K562 (cell line): ENCODE data around the gene PTGIR. TPM values are rescaled to one million over a fixed set of nuclear protein-coding genes. Genes with fewer than 3 reads are reported as not detected.
A peak's percentile ranks its signal among the peaks of the same experiment; 100 is the strongest.

Source experiments
- BCL6 ChIP-seq: fragments of 250-450 bp; sonication (Bioruptor Pico); IDR thresholded peaks from 2 replicates; pipeline ENCODE4 v1.4.0; 2020
- HLTF ChIP-seq: fragments of 450-650 bp; IDR thresholded peaks from 2 replicates; pipeline ENCODE4 v1.6.1; 2016
- NUFIP1 ChIP-seq: fragments of 450-650 bp; IDR thresholded peaks from 2 replicates; pipeline ENCODE4 v1.6.1; 2018; ENCODE audit not compliant: partially characterized antibody
- RAD21 ChIP-seq, 2 experiments: fragments of 250-450 bp in 1 of 2; fragments of 450-650 bp in 1 of 2; sonication (Bioruptor Pico) in 1 of 2; formaldehyde crosslinking in 1 of 2; IDR thresholded peaks in 1 of 2; conservative IDR thresholded peaks in 1 of 2; 2 replicates each; pipeline versions ENCODE4 v1.4.0 to v1.8.0; 2020 to 2022; ENCODE audit warnings: mild to moderate bottlenecking in 2 of 2, moderate library complexity in 1 of 2
- RBM14 ChIP-seq: fragments of 200-400 bp; formaldehyde crosslinking; IDR thresholded peaks from 2 replicates; pipeline ENCODE4 v1.6.1; 2018; ENCODE audit warnings: low read depth, mild to moderate bottlenecking, low read length, moderate library complexity, borderline replicate concordance; ENCODE audit not compliant: insufficient read depth
- SMAD1 ChIP-seq: fragments of 150-350 bp; IDR thresholded peaks from 2 replicates; pipeline ENCODE4 v1.6.1; 2014; ENCODE audit warnings: low read length, low read depth; ENCODE audit not compliant: partially characterized antibody
- TEAD4 ChIP-seq, 2 experiments: sonication (generic) in 1 of 2; formaldehyde crosslinking in 1 of 2; IDR thresholded peaks; 2 replicates each; pipeline versions ENCODE4 v1.6.1 to v1.8.0; 2012 to 2022; ENCODE audit warnings: borderline replicate concordance in 1 of 2, inconsistent platforms in 1 of 2, low read length in 1 of 2, mild to moderate bottlenecking in 1 of 2, missing genetic modification reagents in 1 of 2
- TGIF2 ChIP-seq: sonication (generic); formaldehyde crosslinking; IDR thresholded peaks from 2 replicates; pipeline ENCODE4 v1.8.1; 2022; ENCODE audit warnings: mild to moderate bottlenecking, missing genetic modification reagents, moderate library complexity
- ZBTB9 ChIP-seq: fragments of 450-650 bp; formaldehyde crosslinking; IDR thresholded peaks from 2 replicates; pipeline ENCODE4 v1.4.0; 2020; ENCODE audit warnings: mild to moderate bottlenecking, moderate library complexity
- ZFP36 ChIP-seq: fragments of 150-350 bp; IDR thresholded peaks from 2 replicates; pipeline ENCODE4 v1.6.1; 2018; ENCODE audit warnings: low read length, low read depth; ENCODE audit not compliant: partially characterized antibody
- ZNF277 ChIP-seq: fragments of 250-450 bp; sonication (Bioruptor Pico); IDR thresholded peaks from 2 replicates; pipeline ENCODE4 v1.8.0; 2022; ENCODE audit warnings: inconsistent platforms, mild to moderate bottlenecking, moderate library complexity, borderline replicate concordance
- ZNF282 ChIP-seq: sonication (generic); formaldehyde crosslinking; IDR thresholded peaks from 2 replicates; pipeline ENCODE4 v1.8.1; 2023; ENCODE audit warnings: missing genetic modification reagents
- ZNF408 ChIP-seq: fragments of 250-450 bp; sonication (Bioruptor Pico); IDR thresholded peaks from 2 replicates; pipeline ENCODE4 v1.4.0; 2020; ENCODE audit warnings: low read depth, mild to moderate bottlenecking, moderate library complexity
- polyA plus RNA-seq, 8 experiments: library from polyadenylated mRNA; depleted of rRNA in 4 of 8; stranded (reverse) in 5 of 8; unstranded in 3 of 8; fragments of >200 nt; fragmentation: Nextera tagmentation in 2 of 8; fragmentation: Illumina TruSeq in 1 of 8; extraction: Ambion mirVana in 2 of 8; extraction: Trizol in 1 of 8; gene quantifications; 2 replicates each; pipeline versions ENCODE4 v1.2.1 to v1.2.3, GENCODE V29; 2011 to 2014; ENCODE audit warnings: inconsistent platforms in 1 of 8, missing spikeins in 1 of 8
- total RNA-seq, 7 experiments: library from RNA; depleted of rRNA in 6 of 7; stranded (reverse); fragments of >200 nt in 6 of 7; fragmentation: Illumina TruSeq in 2 of 7; extraction: Trizol in 2 of 7; gene quantifications; 2 replicates each; pipeline versions ENCODE4 v1.2.1 to v1.2.3, GENCODE V29; 2011 to 2021; ENCODE audit warnings: low replicate concordance in 1 of 7
- TF ChIP-seq, protein P1 (sequence below), 2 experiments: fragments of 450-650 bp; conservative IDR thresholded peaks; 2 replicates each; pipeline ENCODE4 v1.6.1; 2017; ENCODE audit warnings: mild to moderate bottlenecking in 2 of 2, moderate library complexity in 2 of 2
- TF ChIP-seq, protein P2 (sequence below): sonication (generic); formaldehyde crosslinking; IDR thresholded peaks from 2 replicates; pipeline ENCODE4 v1.8.1; 2023; ENCODE audit warnings: mild to moderate bottlenecking, missing genetic modification reagents
- TF ChIP-seq, protein P3 (sequence below): fragments of 250-450 bp; sonication (Bioruptor Pico); IDR thresholded peaks from 2 replicates; pipeline ENCODE4 v1.8.0; 2021; ENCODE audit warnings: moderate library complexity, mild to moderate bottlenecking, inconsistent platforms
- TF ChIP-seq, protein P4 (sequence below): fragments of 250-450 bp; sonication (Bioruptor Pico); IDR thresholded peaks from 2 replicates; pipeline ENCODE4 v1.5.0; 2021; ENCODE audit warnings: mild to moderate bottlenecking, moderate library complexity

The PTGIR gene
- total and polyA plus RNA-seq, 9 of the 15 experiments (the other 6 are each of a cell fraction or from before 2014, with no cell fraction given), result 0.11 to 3.4 (median 1.1) TPM; not detected in 1

GRCh38 chr19:46616631-46617322 is 8.1 kb downstream of the PTGIR start (continued):
- TF ChIP-seq ZNF277 (no peak), RAD21 (CRISPR knock-in tag; conservative IDR thresholded peaks at IDR 0.05 in 1 of 2, IDR thresholded peaks at IDR 0.05 in 1 of 2) (peak; percentile 67 to 83), ZFP36 (no peak), HLTF (no peak), TEAD4 (IDR thresholded peaks at IDR 0.05; ENCODE audit: low read length) (peak; percentile 65; the same call in 1 of the 2 replicates), TEAD4 (CRISPR knock-in tag; IDR thresholded peaks at IDR 0.05; ENCODE audit: borderline replicate concordance) (no peak), BCL6 (no peak), ZBTB9 (no peak), TGIF2 (no peak), RBM14 (no peak), SMAD1 (no peak), ZNF282 (CRISPR knock-in tag) (no peak), NUFIP1 (no peak), ZNF408 (no peak)
- TF ChIP-seq, protein P1, sequence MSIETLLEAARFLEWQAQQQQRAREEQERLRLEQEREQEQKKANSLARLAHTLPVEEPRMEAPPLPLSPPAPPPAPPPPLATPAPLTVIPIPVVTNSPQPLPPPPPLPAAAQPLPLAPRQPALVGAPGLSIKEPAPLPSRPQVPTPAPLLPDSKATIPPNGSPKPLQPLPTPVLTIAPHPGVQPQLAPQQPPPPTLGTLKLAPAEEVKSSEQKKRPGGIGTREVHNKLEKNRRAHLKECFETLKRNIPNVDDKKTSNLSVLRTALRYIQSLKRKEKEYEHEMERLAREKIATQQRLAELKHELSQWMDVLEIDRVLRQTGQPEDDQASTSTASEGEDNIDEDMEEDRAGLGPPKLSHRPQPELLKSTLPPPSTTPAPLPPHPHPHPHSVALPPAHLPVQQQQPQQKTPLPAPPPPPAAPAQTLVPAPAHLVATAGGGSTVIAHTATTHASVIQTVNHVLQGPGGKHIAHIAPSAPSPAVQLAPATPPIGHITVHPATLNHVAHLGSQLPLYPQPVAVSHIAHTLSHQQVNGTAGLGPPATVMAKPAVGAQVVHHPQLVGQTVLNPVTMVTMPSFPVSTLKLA (conservative IDR thresholded peaks at IDR 0.05), result no peak
- TF ChIP-seq, protein P2, sequence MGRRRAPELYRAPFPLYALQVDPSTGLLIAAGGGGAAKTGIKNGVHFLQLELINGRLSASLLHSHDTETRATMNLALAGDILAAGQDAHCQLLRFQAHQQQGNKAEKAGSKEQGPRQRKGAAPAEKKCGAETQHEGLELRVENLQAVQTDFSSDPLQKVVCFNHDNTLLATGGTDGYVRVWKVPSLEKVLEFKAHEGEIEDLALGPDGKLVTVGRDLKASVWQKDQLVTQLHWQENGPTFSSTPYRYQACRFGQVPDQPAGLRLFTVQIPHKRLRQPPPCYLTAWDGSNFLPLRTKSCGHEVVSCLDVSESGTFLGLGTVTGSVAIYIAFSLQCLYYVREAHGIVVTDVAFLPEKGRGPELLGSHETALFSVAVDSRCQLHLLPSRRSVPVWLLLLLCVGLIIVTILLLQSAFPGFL (CRISPR knock-in tag), result no peak
- TF ChIP-seq, protein P3, sequence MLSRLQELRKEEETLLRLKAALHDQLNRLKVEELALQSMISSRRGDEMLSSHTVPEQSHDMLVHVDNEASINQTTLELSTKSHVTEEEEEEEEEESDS (CRISPR knock-in tag), result no peak
- TF ChIP-seq, protein P4, sequence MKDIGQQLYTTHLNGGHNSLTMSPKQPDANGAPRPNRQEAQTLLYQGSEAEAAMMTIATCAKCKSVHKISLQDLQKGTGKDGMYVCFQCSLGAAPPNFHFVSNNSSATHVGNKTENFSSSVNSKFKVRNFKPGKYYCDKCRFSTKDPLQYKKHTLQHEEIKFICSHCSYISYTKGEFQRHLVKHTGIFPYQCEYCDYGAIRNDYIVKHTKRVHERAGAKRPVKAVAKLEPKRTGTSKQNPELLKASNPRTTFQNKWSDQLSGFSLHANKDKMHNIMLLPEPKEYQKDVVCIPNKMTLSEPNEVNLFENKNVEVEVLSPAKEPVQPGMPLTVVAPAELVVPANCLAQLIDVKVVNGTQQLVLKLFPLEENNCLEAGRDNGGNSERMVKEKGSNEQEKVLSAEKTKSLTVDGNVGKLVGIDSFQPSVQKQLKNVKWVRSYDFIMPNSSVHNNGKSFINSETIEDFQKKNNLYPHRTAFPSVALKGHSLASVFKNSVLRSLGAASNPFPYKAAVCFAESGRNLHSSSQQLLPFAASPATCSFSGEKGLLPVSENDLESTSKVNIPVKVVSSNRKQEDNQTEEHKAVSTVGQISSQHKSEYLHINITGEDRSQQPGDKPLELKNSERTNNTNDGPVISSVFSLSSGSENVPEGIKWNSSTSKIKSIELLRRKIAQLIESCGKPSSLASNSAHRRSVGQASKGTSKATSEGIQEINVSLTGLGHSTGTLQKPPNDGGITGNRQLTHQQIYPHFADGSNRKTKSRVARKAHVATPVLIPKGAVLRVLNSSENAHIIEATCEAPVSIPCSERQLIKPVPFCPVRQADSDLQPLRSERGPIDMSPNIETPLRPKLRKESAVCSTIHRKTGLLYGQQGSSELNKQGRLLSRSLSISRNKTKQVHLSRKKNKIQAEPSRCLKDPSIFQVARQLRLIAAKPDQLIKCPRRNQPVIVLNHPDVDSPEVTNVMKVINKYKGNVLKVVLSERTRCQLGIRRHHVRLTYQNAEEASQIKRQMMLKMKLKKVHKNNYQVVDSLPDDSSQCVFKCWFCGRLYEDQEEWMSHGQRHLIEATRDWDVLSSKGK (CRISPR knock-in tag), result no peak
